ENCODE measurements around the gene ACSL6.

ACSL6 gene

GRCh38 chr5:131974956-131975726 lies 36.3 kb downstream of the ACSL6 start:
- no peak for DNase-seq (ENCODE audit: extremely low read depth, low read depth)
- no peak for TF ChIP-seq CTCF (IDR thresholded peaks at IDR 0.05; ENCODE audit: low read depth, low read length, missing control alignments)
- H3K4me3 ChIP-seq (replicated peaks; ENCODE audit: low read depth, low read length) = no peak overlapping the region

GRCh38 chr5:131974622-131974955 lies 36.9 kb downstream of the ACSL6 start:
- DNase-seq (ENCODE audit: extremely low read depth, low read depth) = no peak
- TF ChIP-seq CTCF (IDR thresholded peaks at IDR 0.05; ENCODE audit: low read depth, low read length, missing control alignments) = no peak
- H3K4me3 ChIP-seq (replicated peaks; ENCODE audit: low read depth, low read length) = no peak overlapping the region

- no peak overlapping the region for H3K4me3 ChIP-seq (replicated peaks; ENCODE audit: low read depth, low read length)
- no peak for TF ChIP-seq CTCF (IDR thresholded peaks at IDR 0.05; ENCODE audit: low read depth, low read length, missing control alignments)
Observed at GRCh38 chr5:131974016-131974415, 37.4 kb downstream of the ACSL6 start.

GRCh38 chr5:131973089-131973712 lies 38.3 kb downstream of the ACSL6 start:
- H3K4me3 ChIP-seq (replicated peaks; ENCODE audit: low read depth, low read length) = no peak overlapping the region
- DNase-seq (ENCODE audit: extremely low read depth, low read depth) = no peak
- TF ChIP-seq CTCF (IDR thresholded peaks at IDR 0.05; ENCODE audit: low read depth, low read length, missing control alignments) = no peak

More at GRCh38 chr5:131974016-131974415, 37.4 kb downstream of the ACSL6 start:
- DNase-seq (ENCODE audit: extremely low read depth, low read depth) = no peak

- no peak for TF ChIP-seq CTCF (IDR thresholded peaks at IDR 0.05; ENCODE audit: low read depth, low read length, missing control alignments)
- DNase-seq (ENCODE audit: extremely low read depth, low read depth) = no peak
- H3K4me3 ChIP-seq (replicated peaks; ENCODE audit: low read depth, low read length) = no peak overlapping the region
Observed at GRCh38 chr5:131968396-131968954, 43.0 kb downstream of the ACSL6 start.

- DNase-seq (ENCODE audit: extremely low read depth, low read depth) = no peak
- TF ChIP-seq CTCF (IDR thresholded peaks at IDR 0.05; ENCODE audit: low read depth, low read length, missing control alignments) = no peak
- no peak overlapping the region for H3K4me3 ChIP-seq (replicated peaks; ENCODE audit: low read depth, low read length)
Observed at GRCh38 chr5:131966551-131966950, 44.9 kb downstream of the ACSL6 start.

All from HFF-Myc (cell line).